Gastrocnemius medialis (tissue), 4 donors: ENCODE data around the gene MAP3K5. TPM values are rescaled to one million over a fixed set of nuclear protein-coding genes. Genes with fewer than 3 reads are reported as not detected.

Experiments used
- ATAC-seq, 2 donors: fragments of 150-250 bp; one replicate each; pipeline ENCODE4 v1.9.1; 2016
- DNase-seq, 2 donors: peaks; one replicate each; pipeline ENCODE4 v3.0.0-alpha.2; 2019
- H3K27ac ChIP-seq, 4 donors: fragments of 200-600 bp; sonication (generic); 1 replicate in 1 of 4; 2 replicates in 3 of 4; pipeline ENCODE4 v1.5.1; 2016 to 2018; ENCODE audit warnings: mild to moderate bottlenecking in 2 of 4, moderate library complexity in 1 of 4
- H3K27me3 ChIP-seq, 3 donors: fragments of 200-600 bp; sonication (generic) in 2 of 3; 1 replicate in 1 of 3; 2 replicates in 2 of 3; pipeline versions ENCODE4 v1.5.1 to v1.6.0; 2016 to 2019; ENCODE audit warnings: mild to moderate bottlenecking in 1 of 3, moderate library complexity in 1 of 3
- H3K36me3 ChIP-seq, 2 donors: fragments of 200-600 bp; sonication (generic) in 1 of 2; one replicate each; pipeline ENCODE4 v1.5.1; 2017 to 2018
- H3K4me1 ChIP-seq, 2 donors: fragments of 200-600 bp; sonication (generic) in 1 of 2; one replicate each; pipeline ENCODE4 v1.5.1; 2016 to 2017; ENCODE audit warnings: mild to moderate bottlenecking in 2 of 2
- H3K4me3 ChIP-seq, 4 donors: fragments of 200-600 bp; sonication (generic) in 3 of 4; 1 replicate in 1 of 4; 2 replicates in 3 of 4; pipeline ENCODE4 v1.5.1; 2016 to 2019; ENCODE audit warnings: mild to moderate bottlenecking in 2 of 4
- H3K9me3 ChIP-seq, 3 donors: fragments of 200-600 bp; sonication (generic) in 2 of 3; 1 replicate in 1 of 3; 2 replicates in 2 of 3; pipeline ENCODE4 v1.5.1; 2016 to 2019
- CTCF ChIP-seq, 5 experiments: fragments of 450-650 bp in 3 of 5; fragments of 200-600 bp in 2 of 5; sonication (generic) in 2 of 5; IDR thresholded peaks in 4 of 5; conservative IDR thresholded peaks in 1 of 5; 1 replicate in 4 of 5; 2 replicates in 1 of 5; pipeline ENCODE4 v1.5.1; 2016 to 2019; ENCODE audit warnings: antibody characterized with exemption in 5 of 5, mild to moderate bottlenecking in 3 of 5, moderate library complexity in 3 of 5
- POLR2A ChIP-seq, 2 donors: fragments of 450-650 bp; IDR thresholded peaks; one replicate each; pipeline ENCODE4 v1.6.1; 2017; ENCODE audit warnings: antibody characterized with exemption in 2 of 2, mild to moderate bottlenecking in 2 of 2, moderate library complexity in 2 of 2
- in situ Hi-C, 4 donors: fragments of 200-750 bp; cut with MboI; loops; one replicate each; pipeline versions ENCODE4 v1.15.0 to v1.8.0; 2017; ENCODE audit warnings: low sequenced_read_pairs in 4 of 4
- intact Hi-C: fragments of 100-400 bp; cut with DNase I; formaldehyde crosslinking; loops from one replicate; pipeline ENCODE4 v1.15.1; 2023; ENCODE audit warnings: low total_unique reads
- total RNA-seq, 4 donors: library from RNA; depleted of rRNA; stranded (reverse); fragments of >200 nt; gene quantifications; one replicate each; pipeline versions ENCODE4 v1.1.0 to v1.2.3, GENCODE V29; 2016

MAP3K5 gene
- total RNA-seq, 4 donors from 2014 or later: 2.9 to 46.9 (median 4.9) TPM

GRCh38 chr6:136604928-136605510 lies 187.3 kb downstream of the MAP3K5 start:
- intact Hi-C loops: loop anchor here (2.0 kb wide), 1 partner anchor 18 kb away; no protein-coding TSS in a partner anchor
- Histone ChIP-seq H3K27me3 (no peaks in the 10 kb centered on the region), H3K4me1 (peaks cover 5 to 7% of the 10 kb centered on the region in 2 donors), H3K9me3 (no peaks in the 10 kb centered on the region), H3K4me3 (no peak overlapping the region), H3K36me3 (no peaks in the 10 kb centered on the region), H3K27ac (no peak overlapping the region)
- ATAC-seq: no peak
- in situ Hi-C loops: no loop called here
- no peak for DNase-seq
- TF ChIP-seq CTCF (IDR thresholded peaks at IDR 0.05 in 4 of 5, conservative IDR thresholded peaks at IDR 0.05 in 1 of 5): no peak
- TF ChIP-seq POLR2A (IDR thresholded peaks at IDR 0.05): no peak

DNA sequence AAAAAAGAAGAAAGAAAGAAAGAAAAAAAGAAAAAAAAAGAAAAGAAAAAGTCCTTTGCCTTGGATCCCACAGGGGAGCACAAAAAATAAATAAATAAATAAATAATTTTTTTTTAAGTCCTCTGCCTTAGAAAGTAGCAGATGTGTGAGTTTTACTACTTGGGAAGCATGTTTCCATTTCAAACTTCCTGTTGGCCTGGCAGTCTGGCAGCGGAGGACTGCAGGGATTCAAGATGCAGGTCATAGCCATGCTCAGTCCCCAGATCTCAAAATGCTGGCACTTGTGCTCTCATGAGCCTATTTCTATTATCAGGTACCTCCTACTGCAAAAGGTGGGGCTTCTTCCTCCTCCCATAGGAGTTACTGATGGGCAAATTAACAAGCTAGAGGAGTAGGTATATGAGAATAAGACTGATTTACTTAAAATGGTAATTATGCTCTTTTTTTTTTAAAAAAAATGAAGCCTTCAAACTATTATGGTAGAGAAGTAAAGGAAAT lies 187.9 kb downstream of the MAP3K5 start:
- ATAC-seq: no peak
- H3K4me1 ChIP-seq: peaks cover 7 to 14% of the 10 kb centered on the region in 2 donors
- in situ Hi-C loops: no loop called here
- H3K9me3 ChIP-seq: no peaks in the 10 kb centered on the region
- intact Hi-C loops: loop anchor here (2.0 kb wide), 1 partner anchor 18 kb away; no protein-coding TSS in a partner anchor
- H3K4me3 ChIP-seq: no peak overlapping the region
- no peak overlapping the region for H3K27ac ChIP-seq
- no peak for DNase-seq
- TF ChIP-seq POLR2A (IDR thresholded peaks at IDR 0.05) (no peak), CTCF (IDR thresholded peaks at IDR 0.05 in 4 of 5, conservative IDR thresholded peaks at IDR 0.05 in 1 of 5) (no peak)
- H3K36me3 ChIP-seq: no peaks in the 10 kb centered on the region
- no peaks in the 10 kb centered on the region for H3K27me3 ChIP-seq

DNA sequence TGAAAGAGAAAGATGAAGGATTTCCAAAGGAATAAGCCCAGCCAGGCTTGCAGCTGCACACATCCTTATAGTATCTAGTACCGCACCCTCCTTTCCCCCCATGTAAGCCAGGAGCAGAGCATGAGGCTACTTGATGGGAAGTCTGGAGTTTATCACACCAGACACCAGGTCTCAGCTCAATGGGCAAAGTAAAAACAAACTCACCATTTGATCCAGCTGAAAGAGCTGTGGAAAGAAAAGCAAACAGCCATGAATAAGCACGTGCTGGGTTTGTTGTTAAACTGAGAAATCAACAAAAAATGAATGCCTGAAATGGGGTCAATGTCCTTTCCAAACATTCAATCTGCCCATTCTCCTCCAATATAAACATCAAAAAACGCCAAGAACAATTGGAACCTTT lies 191.5 kb downstream of the MAP3K5 start:
- no peaks in the 10 kb centered on the region for H3K36me3 ChIP-seq
- no peak for DNase-seq
- peaks cover 14 to 16% of the 10 kb centered on the region in 2 donors for H3K4me1 ChIP-seq
- in situ Hi-C loops: no loop called here
- H3K9me3 ChIP-seq: no peaks in the 10 kb centered on the region
- intact Hi-C loops: no loop called here
- no peak overlapping the region for H3K4me3 ChIP-seq
- peak overlapping the region in 1 of 4 donors; percentile 5 for H3K27ac ChIP-seq
- H3K27me3 ChIP-seq: no peaks in the 10 kb centered on the region
- ATAC-seq: no peak
- TF ChIP-seq CTCF (IDR thresholded peaks at IDR 0.05 in 4 of 5, conservative IDR thresholded peaks at IDR 0.05 in 1 of 5) (no peak), POLR2A (IDR thresholded peaks at IDR 0.05) (no peak)

- H3K4me1 ChIP-seq: peaks cover 14 to 16% of the 10 kb centered on the region in 2 donors
- ATAC-seq (peak; percentile 93 to 97), DNase-seq (peak in 1 of 2 donors; percentile 23)
- in situ Hi-C loops: no loop called here
- H3K9me3 ChIP-seq: no peaks in the 10 kb centered on the region
- no peak for TF ChIP-seq POLR2A (IDR thresholded peaks at IDR 0.05)
- TF ChIP-seq CTCF (IDR thresholded peaks at IDR 0.05 in 4 of 5, conservative IDR thresholded peaks at IDR 0.05 in 1 of 5): no peak
- no peaks in the 10 kb centered on the region for H3K27me3 ChIP-seq
- H3K36me3 ChIP-seq: no peaks in the 10 kb centered on the region
- intact Hi-C loops: no loop called here
- peak overlapping the region in 1 of 4 donors; percentile 5 for H3K4me3 ChIP-seq
- H3K27ac ChIP-seq: peak overlapping the region; percentile 54 to 78 (median 71)
Measured at GRCh38 chr6:136599329-136600011, 192.8 kb downstream of the MAP3K5 start.
